Measurements from ENCODE around the gene KCTD2. TPM values are rescaled to one million over a fixed set of nuclear protein-coding genes. Genes with fewer than 3 reads are reported as not detected.
"Not testable (repeated sequence)": the region's sequence is repeated elsewhere in the genome, so short reads cannot be mapped to it uniquely, and the experiment has no call there.

Gene KCTD2
- total RNA-seq, 4 donors from 2014 or later, result 29.4 to 51.1 (median 41.8) TPM

DNA sequence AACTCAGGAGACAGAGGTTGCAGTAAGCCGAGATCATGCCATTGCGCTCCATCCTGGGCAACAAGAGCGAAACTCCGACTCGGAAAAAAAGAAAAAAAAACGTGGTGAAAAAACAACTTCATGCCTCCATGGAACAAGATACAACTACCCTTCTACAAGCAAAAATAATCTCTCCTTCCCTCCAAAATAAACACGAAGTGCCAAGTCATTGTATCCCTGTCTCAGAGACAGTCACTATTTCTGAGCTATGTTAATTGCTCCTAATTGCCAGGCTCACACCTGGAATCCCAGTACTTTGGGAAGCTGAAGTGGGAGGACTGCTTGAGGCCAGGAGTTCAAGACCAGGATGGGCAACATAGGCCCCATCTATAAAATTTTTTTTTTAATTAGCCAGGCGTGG is 21.7 kb downstream of the KCTD2 start:
- H3K4me3 ChIP-seq, result no peak overlapping the region
- peaks cover 7 to 8% of the 10 kb centered on the region in 2 donors for H3K4me1 ChIP-seq
- no peaks in the 10 kb centered on the region for H3K9me3 ChIP-seq
- in situ Hi-C loops (cut with MboI; ENCODE audit: low sequenced_read_pairs in 4 of 4) (no loop called here), intact Hi-C loops (cut with DNase I; ENCODE audit: low total_unique reads) (loop anchor here (10.0 kb wide), 1 partner anchor 106 kb away; no protein-coding TSS in a partner anchor)
- H3K27ac ChIP-seq, result no peak overlapping the region
- ATAC-seq (no peak), DNase-seq (no peak)
- TF ChIP-seq, protein P1, sequence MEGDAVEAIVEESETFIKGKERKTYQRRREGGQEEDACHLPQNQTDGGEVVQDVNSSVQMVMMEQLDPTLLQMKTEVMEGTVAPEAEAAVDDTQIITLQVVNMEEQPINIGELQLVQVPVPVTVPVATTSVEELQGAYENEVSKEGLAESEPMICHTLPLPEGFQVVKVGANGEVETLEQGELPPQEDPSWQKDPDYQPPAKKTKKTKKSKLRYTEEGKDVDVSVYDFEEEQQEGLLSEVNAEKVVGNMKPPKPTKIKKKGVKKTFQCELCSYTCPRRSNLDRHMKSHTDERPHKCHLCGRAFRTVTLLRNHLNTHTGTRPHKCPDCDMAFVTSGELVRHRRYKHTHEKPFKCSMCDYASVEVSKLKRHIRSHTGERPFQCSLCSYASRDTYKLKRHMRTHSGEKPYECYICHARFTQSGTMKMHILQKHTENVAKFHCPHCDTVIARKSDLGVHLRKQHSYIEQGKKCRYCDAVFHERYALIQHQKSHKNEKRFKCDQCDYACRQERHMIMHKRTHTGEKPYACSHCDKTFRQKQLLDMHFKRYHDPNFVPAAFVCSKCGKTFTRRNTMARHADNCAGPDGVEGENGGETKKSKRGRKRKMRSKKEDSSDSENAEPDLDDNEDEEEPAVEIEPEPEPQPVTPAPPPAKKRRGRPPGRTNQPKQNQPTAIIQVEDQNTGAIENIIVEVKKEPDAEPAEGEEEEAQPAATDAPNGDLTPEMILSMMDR (IDR thresholded peaks at IDR 0.05 in 4 of 5, conservative IDR thresholded peaks at IDR 0.05 in 1 of 5), result no peak
- TF ChIP-seq POLR2A (IDR thresholded peaks at IDR 0.05), result no peak
- no peaks in the 10 kb centered on the region for H3K27me3 ChIP-seq
- H3K36me3 ChIP-seq, result peaks cover 0 to 16% of the 10 kb centered on the region in 2 donors

DNA sequence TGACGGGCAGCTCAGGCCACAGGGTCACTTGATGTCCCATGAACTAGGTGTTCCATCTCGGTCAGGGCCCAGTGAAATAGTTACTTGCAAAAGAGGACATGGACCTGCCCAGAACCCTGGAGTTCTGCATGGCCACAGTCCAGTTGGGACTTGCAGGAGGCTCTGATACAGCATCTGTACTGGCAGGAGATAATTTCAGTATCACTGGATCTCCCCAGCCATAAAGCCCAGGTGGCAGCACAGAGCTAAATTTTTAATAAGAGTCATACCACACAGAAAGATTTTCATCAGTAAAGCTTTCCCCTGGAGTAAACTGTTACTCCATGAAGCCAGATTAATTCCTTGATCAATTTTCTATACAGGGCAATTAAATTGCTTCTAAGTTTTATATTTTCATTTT is 22.8 kb downstream of the KCTD2 start:
- H3K27me3 ChIP-seq, result no peaks in the 10 kb centered on the region
- in situ Hi-C loops (cut with MboI; ENCODE audit: low sequenced_read_pairs in 4 of 4) (no loop called here), intact Hi-C loops (cut with DNase I; ENCODE audit: low total_unique reads) (loop anchor here (10.0 kb wide), 1 partner anchor 105 kb away; no protein-coding TSS in a partner anchor)
- no peak overlapping the region for H3K27ac ChIP-seq
- TF ChIP-seq, protein P1 (IDR thresholded peaks at IDR 0.05 in 4 of 5, conservative IDR thresholded peaks at IDR 0.05 in 1 of 5), result no peak
- TF ChIP-seq POLR2A (IDR thresholded peaks at IDR 0.05), result no peak
- peaks cover 0 to 6% of the 10 kb centered on the region in 2 donors for H3K36me3 ChIP-seq
- H3K4me3 ChIP-seq, result no peak overlapping the region
- H3K9me3 ChIP-seq, result no peaks in the 10 kb centered on the region
- ATAC-seq (no peak), DNase-seq (no peak)
- H3K4me1 ChIP-seq, result peaks cover 7 to 14% of the 10 kb centered on the region in 2 donors

DNA sequence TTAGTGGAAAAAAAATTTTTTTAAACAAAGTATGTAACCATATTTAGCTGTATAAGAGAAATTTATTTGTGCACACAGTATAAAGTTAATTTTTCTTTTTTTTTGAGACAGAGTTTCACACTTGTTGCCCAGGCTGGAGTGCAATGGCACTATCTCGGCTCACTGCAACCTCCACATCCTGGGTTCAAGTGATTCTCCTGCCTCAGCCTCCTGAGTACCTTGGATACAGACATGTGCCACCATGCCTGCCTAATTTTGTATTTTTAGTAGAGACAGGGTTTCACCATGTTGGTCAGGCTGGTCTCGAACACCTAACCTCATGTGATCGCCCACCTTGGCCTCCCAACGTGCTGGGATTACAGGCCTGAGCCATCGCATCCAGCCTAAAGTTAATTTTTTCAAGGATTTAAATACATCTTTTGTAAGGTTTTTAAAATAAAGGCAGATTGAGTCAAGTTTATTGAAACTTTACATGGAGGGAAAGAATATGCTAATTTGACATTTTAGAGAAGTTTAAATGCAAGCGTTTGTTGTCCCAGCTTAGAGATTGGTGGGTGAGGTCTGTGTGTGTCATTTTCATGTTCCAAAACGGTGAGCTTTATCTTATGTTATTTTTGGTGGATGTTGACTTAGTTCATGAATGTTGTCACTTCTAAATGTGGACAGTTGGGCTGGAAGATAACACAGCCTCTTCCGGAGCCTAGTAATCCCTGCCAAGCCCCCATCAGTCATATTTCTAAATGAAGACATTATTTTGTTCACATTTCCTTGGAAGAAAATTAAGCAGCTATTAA is 24.6 kb downstream of the KCTD2 start:
- H3K9me3 ChIP-seq; ATAC-seq; in situ Hi-C loops (cut with MboI; ENCODE audit: low sequenced_read_pairs in 4 of 4); H3K36me3 ChIP-seq; intact Hi-C loops (cut with DNase I; ENCODE audit: low total_unique reads); DNase-seq; H3K27me3 ChIP-seq; H3K4me3 ChIP-seq: not testable (repeated sequence)
- Histone ChIP-seq H3K27ac (peak overlapping the region in 1 of 4 donors; percentile 14), H3K4me1 (peaks cover 7 to 14% of the 10 kb centered on the region in 2 donors)

DNA sequence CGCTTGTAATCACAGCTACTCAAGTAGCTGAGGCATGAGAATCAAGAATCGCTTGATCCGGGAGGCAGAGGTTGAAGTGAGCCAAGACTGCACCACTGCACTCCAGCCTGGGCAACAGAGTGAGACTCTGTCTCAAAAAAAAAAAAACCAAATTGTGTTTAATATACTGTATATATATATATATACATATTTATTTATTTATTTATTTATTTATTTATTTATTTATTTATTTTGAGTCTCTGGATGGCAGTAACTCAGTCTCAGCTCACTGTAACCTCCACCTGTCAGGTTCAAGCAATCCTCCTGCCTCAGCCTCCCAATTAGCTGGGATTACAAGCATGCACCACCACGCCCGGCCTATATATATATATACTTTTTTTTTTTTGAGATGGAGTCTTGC is 25.9 kb downstream of the KCTD2 start:
- in situ Hi-C loops (cut with MboI; ENCODE audit: low sequenced_read_pairs in 4 of 4); H3K27me3 ChIP-seq; H3K4me3 ChIP-seq; intact Hi-C loops (cut with DNase I; ENCODE audit: low total_unique reads); ATAC-seq; H3K9me3 ChIP-seq; DNase-seq; H3K36me3 ChIP-seq: not testable (repeated sequence)
- H3K27ac ChIP-seq, result peak overlapping the region in 1 of 4 donors; percentile 9
- H3K4me1 ChIP-seq, result peaks cover 13 to 24% of the 10 kb centered on the region in 2 donors

DNA sequence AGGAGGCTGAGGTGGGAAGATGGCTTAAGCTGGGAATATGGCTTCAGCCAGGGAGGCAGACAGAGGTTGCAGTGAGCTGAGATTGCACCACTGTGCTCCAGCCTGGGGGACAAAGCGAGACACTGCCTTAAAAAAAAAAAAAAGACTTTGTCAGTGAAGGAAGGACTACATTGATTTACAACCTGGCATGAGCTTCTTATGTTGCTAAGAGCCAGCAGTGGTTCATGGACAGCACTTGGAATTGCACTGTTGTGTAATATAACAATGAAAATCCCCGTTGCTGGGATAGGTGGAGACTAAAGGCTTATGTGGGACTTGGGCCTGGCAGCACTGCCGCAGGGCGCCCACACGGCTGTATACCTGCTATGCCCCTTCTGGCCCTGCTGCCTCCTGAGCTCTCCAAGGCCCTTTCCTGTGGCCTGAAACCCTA is 26.6 kb downstream of the KCTD2 start:
- Histone ChIP-seq H3K4me3 (no peak overlapping the region), H3K9me3 (no peaks in the 10 kb centered on the region), H3K27ac (peak overlapping the region in 3 of 4 donors; percentile 13 to 41 (median 18)), H3K4me1 (peaks cover 14 to 27% of the 10 kb centered on the region in 2 donors), H3K36me3 (no peaks in the 10 kb centered on the region), H3K27me3 (no peaks in the 10 kb centered on the region)
- ATAC-seq (peak; percentile 70 to 73), DNase-seq (peak in 1 of 2 donors; percentile 50)
- in situ Hi-C loops (cut with MboI; ENCODE audit: low sequenced_read_pairs in 4 of 4), result no loop called here
- intact Hi-C loops (cut with DNase I; ENCODE audit: low total_unique reads), result no loop called here
- TF ChIP-seq, protein P1 (IDR thresholded peaks at IDR 0.05 in 4 of 5, conservative IDR thresholded peaks at IDR 0.05 in 1 of 5), result no peak
- no peak for TF ChIP-seq POLR2A (IDR thresholded peaks at IDR 0.05)
